Dermis blood vessel endothelial cell (primary cell): ENCODE measurements around the gene ARHGEF18. TPM values are rescaled to one million over a fixed set of nuclear protein-coding genes. Genes with fewer than 3 reads are reported as not detected.

ENCODE experiments used
- DNase-seq: peaks from one replicate; pipeline ENCODE4 v3.0.0; 2010
- total RNA-seq: library from RNA; depleted of rRNA; stranded (reverse); fragments of >200 nt; gene quantifications from 2 replicates; pipeline ENCODE4 v1.2.3, GENCODE V29; 2014

The ARHGEF18 gene
- total RNA-seq, 1 donor from 2014 or later = 37.8 TPM

DNA sequence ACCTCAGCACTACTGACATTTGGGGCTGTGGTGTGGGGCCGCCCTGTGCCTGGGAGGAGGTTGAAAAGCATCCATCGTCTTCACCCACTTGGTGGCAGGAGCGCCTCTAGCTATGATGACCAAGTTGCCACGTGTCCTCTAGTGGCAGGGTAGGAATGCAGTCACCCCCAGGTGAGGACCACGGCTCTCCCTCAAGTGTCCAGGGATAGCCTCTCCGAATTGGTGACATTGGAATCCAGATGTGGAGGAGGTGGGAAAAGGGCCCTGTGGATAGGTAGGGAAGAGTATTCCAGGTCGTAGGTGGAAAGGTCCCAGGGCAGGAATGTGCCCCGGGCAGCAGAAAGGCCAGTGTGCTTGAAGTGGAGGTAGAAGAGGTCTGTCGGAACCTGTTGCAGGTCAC lies 37.6 kb downstream of the ARHGEF18 start:
- peak; percentile 17 for DNase-seq

DNA sequence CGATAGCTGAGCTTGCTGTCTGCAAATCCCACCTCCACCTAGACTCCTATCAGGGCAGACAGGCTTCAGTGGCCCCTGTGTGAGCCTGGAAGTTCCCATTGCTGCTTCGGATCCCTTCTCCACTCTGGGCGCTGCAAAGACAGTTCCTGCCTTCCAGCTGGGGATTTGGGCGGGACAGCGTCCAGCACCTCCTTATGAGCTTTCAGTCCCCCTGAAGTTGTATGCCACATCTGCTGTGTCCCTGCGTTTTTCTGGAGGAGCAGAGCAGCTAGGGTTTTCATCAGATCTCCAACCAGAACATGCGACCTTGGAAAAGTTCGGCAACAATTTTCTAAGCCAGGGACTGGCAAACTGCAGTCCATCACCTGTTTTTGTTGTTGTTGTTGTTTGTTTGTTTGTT lies 38.0 kb downstream of the ARHGEF18 start:
- DNase-seq = no peak

DNA sequence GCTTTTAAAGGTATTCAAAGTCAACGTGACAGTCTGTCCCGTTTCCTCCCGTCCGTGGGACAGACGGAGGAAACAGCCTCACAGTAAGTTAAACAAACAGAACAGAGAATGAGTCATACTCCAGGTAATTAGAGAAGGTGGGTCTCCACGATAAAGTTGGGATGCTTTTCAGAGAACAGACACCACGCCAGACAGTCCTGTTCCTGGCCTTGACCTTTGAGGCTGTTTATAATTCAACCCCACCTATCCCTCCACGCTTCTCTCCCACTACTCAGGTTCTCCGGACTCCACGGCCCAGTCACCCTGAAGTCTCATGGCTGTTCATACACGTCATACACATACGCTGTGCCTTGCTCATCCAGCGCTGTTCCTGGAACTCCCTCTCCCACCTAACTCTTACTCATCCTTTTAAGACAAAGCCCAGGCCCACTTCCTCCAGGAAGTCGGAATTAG lies 42.5 kb downstream of the ARHGEF18 start:
- peak; percentile 92 for DNase-seq

DNA sequence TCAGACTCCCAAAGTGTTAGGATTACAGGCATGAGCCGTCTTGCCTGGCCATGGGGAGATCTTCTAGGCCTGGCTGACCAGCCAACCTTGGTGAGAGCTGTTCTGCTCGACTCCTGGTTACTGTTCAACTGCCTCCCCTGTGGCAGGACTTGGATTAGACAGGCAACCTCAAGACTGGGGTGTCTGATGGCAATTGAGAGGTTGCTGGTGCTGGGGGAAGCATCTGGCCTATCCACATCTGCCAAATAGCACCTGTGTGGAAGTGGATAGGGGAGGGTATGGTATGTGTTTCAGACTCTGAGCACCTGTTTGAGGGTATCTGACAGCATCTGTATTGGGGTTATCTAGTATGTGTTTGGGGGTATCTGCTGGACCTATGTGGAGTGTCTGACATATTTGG lies 44.7 kb downstream of the ARHGEF18 start:
- no peak for DNase-seq

DNA sequence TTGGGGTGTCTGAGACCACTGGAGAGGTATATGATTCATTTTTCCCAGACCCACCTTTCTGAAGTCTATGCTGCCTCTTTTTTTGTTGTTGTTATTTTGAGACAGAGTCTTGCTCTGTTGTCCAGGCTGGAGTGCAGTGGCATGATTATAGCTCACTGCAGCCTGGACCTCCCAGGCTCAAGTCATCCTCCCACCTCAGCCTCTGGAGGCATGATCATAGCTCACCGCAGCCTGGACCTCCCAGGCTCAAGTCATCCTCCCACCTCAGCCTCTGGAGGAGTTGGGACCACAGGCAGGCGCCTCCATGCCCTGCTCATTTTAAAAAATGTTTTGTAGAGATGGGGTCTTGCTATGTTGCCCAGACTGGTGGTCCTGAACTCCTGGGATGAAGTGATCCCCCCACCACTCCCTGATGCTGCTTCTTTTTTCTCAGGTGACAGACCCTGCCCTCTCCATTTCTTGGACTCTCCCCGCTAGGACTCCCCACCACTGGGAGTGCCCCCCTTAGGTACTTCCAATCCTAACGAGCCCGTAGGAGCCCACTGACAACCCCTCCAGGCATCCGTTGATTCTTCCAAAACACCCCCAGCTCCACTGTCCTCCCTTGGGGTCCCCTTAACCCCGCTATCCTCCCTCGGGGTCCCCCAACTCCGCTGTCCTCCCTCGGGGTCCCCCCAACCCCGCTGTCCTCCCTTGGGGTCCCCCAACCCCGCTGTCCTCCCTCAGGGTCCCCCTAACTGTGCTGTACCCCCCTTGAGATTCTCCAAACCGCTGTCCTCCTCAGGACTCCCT lies 45.4 kb downstream of the ARHGEF18 start:
- no peak for DNase-seq

DNA sequence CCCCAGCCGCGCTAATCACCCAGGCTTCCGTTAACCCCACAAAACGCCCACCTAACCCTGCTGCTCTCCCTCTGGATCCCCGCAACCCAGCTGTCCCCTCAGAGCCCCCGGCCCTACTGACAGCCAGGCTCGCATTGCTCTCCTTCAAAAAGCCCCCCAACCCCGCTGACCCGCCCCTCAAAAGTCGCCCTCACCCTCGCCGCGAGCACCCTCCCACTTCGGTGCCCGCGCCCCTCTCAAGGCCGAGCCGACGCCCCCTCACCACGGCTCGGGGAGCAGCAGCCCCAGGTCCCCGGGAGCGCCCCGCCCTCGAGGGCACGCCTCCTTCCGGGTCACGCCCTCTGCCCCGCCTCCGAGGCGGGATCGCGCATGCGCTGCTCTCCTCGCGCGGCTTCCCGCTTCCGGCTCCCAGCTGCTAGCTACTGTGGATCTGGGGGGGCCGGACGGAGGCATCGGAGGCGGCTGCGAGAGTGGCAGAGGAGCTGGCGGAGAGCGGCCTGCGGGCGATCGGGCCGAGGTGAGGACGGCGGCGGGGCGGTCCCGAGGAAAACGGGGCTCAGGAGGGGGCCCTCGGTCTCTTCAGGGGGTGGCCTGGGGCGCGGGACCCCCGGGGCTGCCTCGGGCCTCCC lies 46.1 kb downstream of the ARHGEF18 start:
- DNase-seq = peak; percentile 94

DNA sequence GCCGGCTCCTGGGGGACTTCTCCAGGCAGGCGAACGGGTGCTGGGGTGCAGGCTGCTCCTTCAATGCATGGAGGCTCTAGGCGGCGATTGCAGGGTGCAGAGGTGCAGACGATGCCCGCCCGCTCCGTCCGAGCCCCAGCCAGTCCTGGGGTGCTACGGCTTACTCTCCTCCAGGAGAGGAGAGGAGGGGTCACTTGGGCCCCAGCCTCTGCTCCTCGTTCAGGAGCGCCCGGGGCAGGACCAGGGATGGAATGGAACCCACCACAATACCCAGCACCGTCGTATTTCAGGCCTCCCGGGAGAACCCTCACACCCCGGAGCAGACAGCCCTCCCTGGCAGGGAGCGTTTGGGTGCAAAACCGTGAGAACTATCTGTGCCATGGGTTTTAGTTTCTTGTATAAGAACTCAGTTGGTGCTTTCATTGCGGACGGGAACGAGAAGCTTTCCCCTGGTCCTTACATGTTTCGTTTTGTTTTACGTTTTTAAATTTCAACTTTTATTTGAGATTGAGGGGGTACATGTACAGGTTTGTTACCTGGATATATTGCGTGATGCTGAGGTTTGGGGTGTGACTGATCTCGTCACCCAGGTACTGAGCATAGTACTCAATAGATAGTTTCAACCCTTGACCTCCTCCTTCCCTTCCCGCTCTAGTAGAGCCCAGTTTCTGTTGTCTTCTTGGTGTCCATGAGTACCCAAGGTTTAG lies 46.8 kb downstream of the ARHGEF18 start:
- peak; percentile 26 for DNase-seq

DNA sequence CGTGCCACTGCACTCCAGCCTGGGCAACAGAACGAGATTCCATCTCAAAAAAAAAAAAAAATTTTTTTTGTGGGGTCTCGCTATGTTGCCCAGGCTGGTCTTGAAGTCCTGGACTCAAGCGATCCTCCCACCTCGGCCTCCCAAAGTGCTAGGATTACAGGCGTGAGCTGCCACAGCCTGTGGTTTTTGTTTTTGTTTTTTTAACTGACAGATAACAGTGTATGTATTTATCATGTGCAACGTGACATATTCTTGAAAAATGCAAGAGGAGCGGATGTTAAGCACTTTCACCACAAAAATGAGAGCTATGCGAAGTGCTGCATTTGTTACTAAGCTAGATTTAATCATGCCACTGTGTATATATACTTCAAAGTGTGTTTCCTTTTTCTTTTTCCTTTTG lies 49.0 kb downstream of the ARHGEF18 start:
- DNase-seq = no peak

Other genes starting within 250 kb of the ARHGEF18 start
- gene INSR, start 54.5 kb upstream of the ARHGEF18 start, total RNA-seq = 41.7 and 76.2 TPM in 2 replicates
- 2.3 and 2.9 TPM in 2 replicates for gene PEX11G, start 140.1 kb downstream of the ARHGEF18 start, total RNA-seq
- 20.9 and 36.6 TPM in 2 replicates for gene ZNF358, start 167.2 kb downstream of the ARHGEF18 start, total RNA-seq
- 2.7 and 3.7 TPM in 2 replicates for gene MCOLN1, start 173.7 kb downstream of the ARHGEF18 start, total RNA-seq
- gene PNPLA6, start 186.8 kb downstream of the ARHGEF18 start, total RNA-seq = 107 and 192 TPM in 2 replicates
- gene CAMSAP3, start 246.9 kb downstream of the ARHGEF18 start, total RNA-seq = under 0.01 and 0.19 TPM in 2 replicates